Measurements from ENCODE around the gene POLR3E.

- no peak for TF ChIP-seq EP300 (IDR thresholded peaks at IDR 0.05)
- no peak for TF ChIP-seq POLR2A (IDR thresholded peaks at IDR 0.05)
- TF ChIP-seq CTCF (IDR thresholded peaks at IDR 0.05): peak; percentile 16 to 49 (median 29)
These were observed 21.6 kb downstream of the POLR3E start for GRCh38 chr16:22318690-22319358.

Data from tibial nerve (tissue), 4 donors.